Naive B cell (primary cell): ENCODE measurements around the gene AJM1. TPM values are rescaled to one million over a fixed set of nuclear protein-coding genes. Genes with fewer than 3 reads are reported as not detected.

Experiments used
- ATAC-seq, 2 donors: fragments of 150-1000 bp; cut with Tn5 transposase; 2 replicates each; pipeline ENCODE4 v1.10.0; 2021; ENCODE audit warnings: low read depth in 2 of 2, mild to moderate bottlenecking in 2 of 2, moderate library complexity in 2 of 2
- DNase-seq: peaks from one replicate; pipeline ENCODE4 v3.0.0; 2022
- H3K27ac Mint-ChIP-seq, 6 donors: one replicate each; pipeline ENCODE4 v1.8.0; 2020 to 2022; ENCODE audit warnings: mild to moderate bottlenecking in 6 of 6, mixed read lengths in 6 of 6, moderate library complexity in 5 of 6, inconsistent platforms in 2 of 6
- H3K27me3 Mint-ChIP-seq, 3 donors: one replicate each; pipeline ENCODE4 v1.8.0; 2021 to 2022; ENCODE audit warnings: mixed read lengths in 3 of 3, mild to moderate bottlenecking in 1 of 3
- H3K36me3 Mint-ChIP-seq, 2 donors: one replicate each; pipeline ENCODE4 v1.8.0; 2020 to 2022; ENCODE audit warnings: mixed read lengths in 2 of 2, inconsistent platforms in 1 of 2, mild to moderate bottlenecking in 1 of 2
- H3K4me1 Mint-ChIP-seq, 3 donors: one replicate each; pipeline ENCODE4 v1.8.0; 2020 to 2022; ENCODE audit warnings: mixed read lengths in 3 of 3, inconsistent platforms in 1 of 3, mild to moderate bottlenecking in 1 of 3, moderate library complexity in 1 of 3
- H3K4me3 Mint-ChIP-seq, 8 donors: one replicate each; pipeline ENCODE4 v1.8.0; 2020 to 2022; ENCODE audit warnings: mild to moderate bottlenecking in 8 of 8, mixed read lengths in 8 of 8, moderate library complexity in 8 of 8, inconsistent platforms in 2 of 8
- H3K9me3 Mint-ChIP-seq, 7 donors: one replicate each; pipeline ENCODE4 v1.8.0; 2020 to 2022; ENCODE audit warnings: mixed read lengths in 7 of 7, mild to moderate bottlenecking in 5 of 7, inconsistent platforms in 2 of 7, moderate library complexity in 1 of 7
- polyA plus RNA-seq, 6 donors: library from polyadenylated mRNA; unstranded; fragments of 300-500 nt; fragmentation: Illumina TruSeq; gene quantifications; one replicate each; pipeline ENCODE4 v1.2.3, GENCODE V29; 2021; ENCODE audit warnings: low read depth in 6 of 6

Gene AJM1
- polyA plus RNA-seq, 6 donors from 2014 or later, result 0.08 TPM; not detected in 5

DNA sequence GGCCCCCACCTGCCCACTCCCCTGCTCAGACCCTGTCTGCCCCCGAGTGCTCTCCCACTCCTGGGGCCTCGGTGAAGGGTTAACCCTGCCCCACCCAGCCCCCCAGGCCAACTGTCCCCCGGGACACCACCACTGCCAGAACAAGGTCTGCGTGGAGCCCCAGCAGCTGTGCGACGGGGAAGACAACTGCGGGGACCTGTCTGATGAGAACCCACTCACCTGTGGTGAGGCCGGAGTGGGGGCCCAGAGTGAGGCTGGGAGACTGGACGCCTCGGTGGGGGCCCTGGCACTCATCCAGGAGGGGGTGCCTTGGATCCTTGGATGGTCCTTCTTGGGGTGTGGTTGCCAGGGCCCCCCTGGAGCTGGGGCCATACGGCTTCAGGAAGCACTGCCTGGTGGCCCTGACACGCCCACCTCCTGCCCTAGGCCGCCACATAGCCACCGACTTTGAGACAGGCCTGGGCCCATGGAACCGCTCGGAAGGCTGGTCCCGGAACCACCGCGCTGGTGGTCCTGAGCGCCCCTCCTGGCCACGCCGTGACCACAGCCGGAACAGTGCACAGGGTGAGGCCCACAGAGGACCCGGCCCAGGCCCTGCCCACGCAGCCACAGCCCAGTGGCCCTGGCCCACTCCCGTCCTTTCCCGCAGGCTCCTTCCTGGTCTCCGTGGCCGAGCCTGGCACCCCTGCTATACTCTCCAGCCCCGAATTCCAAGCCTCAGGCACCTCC, 12.0 kb downstream of the AJM1 start:
- ATAC-seq, result no peak
- H3K36me3 Mint-ChIP-seq, result no peaks in the 10 kb centered on the region
- no peak overlapping the region for H3K27ac Mint-ChIP-seq
- H3K4me3 Mint-ChIP-seq, result no peak overlapping the region
- DNase-seq, result no peak
- no peaks in the 10 kb centered on the region for H3K9me3 Mint-ChIP-seq
- H3K4me1 Mint-ChIP-seq, result peaks cover 0 to 7% (median 5%) of the 10 kb centered on the region in 3 donors
- H3K27me3 Mint-ChIP-seq, result peaks cover 0 to under 1% (median 0%) of the 10 kb centered on the region in 3 donors

DNA sequence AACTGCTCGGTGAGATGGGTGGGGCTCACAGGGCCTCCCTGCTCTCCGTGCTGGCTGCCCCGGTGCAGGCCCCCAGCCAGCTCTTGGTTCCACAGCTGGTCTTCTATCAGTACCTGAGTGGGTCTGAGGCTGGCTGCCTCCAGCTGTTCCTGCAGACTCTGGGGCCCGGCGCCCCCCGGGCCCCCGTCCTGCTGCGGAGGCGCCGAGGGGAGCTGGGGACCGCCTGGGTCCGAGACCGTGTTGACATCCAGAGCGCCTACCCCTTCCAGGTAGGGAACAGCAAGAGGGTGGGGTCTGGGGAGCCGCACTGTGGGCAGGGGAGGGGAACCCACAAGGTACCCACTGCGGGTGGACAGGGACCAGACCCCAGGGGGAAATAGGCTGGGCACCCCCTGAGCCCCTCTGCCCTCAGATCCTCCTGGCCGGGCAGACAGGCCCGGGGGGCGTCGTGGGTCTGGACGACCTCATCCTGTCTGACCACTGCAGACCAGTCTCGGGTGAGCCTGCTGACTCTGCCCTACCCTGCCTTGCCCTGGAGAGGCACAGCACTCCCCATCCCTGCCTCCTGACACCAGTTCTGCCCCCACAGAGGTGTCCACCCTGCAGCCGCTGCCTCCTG, 12.7 kb downstream of the AJM1 start:
- no peak overlapping the region for H3K27ac Mint-ChIP-seq
- peaks cover 0 to 4% (median under 1%) of the 10 kb centered on the region in 3 donors for H3K4me1 Mint-ChIP-seq
- DNase-seq (no peak), ATAC-seq (no peak)
- H3K36me3 Mint-ChIP-seq, result no peaks in the 10 kb centered on the region
- no peaks in the 10 kb centered on the region for H3K9me3 Mint-ChIP-seq
- no peak overlapping the region for H3K4me3 Mint-ChIP-seq
- no peaks in the 10 kb centered on the region for H3K27me3 Mint-ChIP-seq

- Mint-ChIP-seq H3K4me1 (peaks cover 3 to 4% (median 3%) of the 10 kb centered on the region in 3 donors), H3K27me3 (no peaks in the 10 kb centered on the region), H3K9me3 (no peaks in the 10 kb centered on the region), H3K36me3 (no peaks in the 10 kb centered on the region), H3K27ac (no peak overlapping the region), H3K4me3 (no peak overlapping the region)
- no peak for ATAC-seq
- DNase-seq, result no peak
Measured at GRCh38 chr9:136855461-136856078, 13.3 kb downstream of the AJM1 start.

DNA sequence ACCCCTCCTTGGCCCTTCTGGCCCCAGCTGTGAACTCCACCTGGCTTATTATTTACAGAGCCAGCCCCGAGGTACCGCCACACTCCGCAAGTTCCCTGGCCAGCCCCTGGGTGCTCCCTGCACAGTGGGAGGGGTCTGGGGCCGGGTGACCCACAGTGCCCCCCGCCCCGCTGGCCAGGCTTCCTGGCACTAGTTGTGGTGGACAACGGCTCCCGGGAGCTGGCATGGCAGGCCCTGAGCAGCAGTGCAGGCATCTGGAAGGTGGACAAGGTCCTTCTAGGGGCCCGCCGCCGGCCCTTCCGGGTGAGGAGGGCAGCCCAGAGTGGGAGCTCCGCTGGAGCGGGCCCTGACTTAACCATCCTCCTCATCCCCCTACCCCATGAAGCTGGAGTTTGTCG, 13.8 kb downstream of the AJM1 start:
- H3K27ac Mint-ChIP-seq, result no peak overlapping the region
- peaks cover 3 to 7% (median 5%) of the 10 kb centered on the region in 3 donors for H3K4me1 Mint-ChIP-seq
- DNase-seq (no peak), ATAC-seq (no peak)
- H3K4me3 Mint-ChIP-seq, result no peak overlapping the region
- no peaks in the 10 kb centered on the region for H3K27me3 Mint-ChIP-seq
- H3K36me3 Mint-ChIP-seq, result no peaks in the 10 kb centered on the region
- no peaks in the 10 kb centered on the region for H3K9me3 Mint-ChIP-seq

GRCh38 chr9:136856541-136857141, 14.4 kb downstream of the AJM1 start:
- no peaks in the 10 kb centered on the region for H3K27me3 Mint-ChIP-seq
- H3K9me3 Mint-ChIP-seq, result no peaks in the 10 kb centered on the region
- no peaks in the 10 kb centered on the region for H3K36me3 Mint-ChIP-seq
- H3K27ac Mint-ChIP-seq, result no peak overlapping the region
- DNase-seq (no peak), ATAC-seq (no peak)
- no peak overlapping the region for H3K4me3 Mint-ChIP-seq
- H3K4me1 Mint-ChIP-seq, result peaks cover 3 to 7% (median 5%) of the 10 kb centered on the region in 3 donors

DNA sequence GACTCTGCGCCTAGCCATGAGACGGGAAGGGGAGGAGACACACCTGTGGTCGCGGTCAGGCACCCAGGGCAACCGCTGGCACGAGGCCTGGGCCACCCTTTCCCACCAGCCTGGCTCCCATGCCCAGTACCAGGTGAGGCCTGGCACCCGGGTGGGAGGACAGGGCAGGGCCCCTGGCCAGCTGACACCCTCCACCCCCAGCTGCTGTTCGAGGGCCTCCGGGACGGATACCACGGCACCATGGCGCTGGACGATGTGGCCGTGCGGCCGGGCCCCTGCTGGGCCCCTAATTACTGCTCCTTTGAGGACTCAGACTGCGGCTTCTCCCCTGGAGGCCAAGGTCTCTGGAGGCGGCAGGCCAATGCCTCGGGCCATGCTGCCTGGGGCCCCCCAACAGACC, 14.9 kb downstream of the AJM1 start:
- ATAC-seq (no peak), DNase-seq (no peak)
- H3K27ac Mint-ChIP-seq, result no peak overlapping the region
- H3K27me3 Mint-ChIP-seq, result no peaks in the 10 kb centered on the region
- H3K9me3 Mint-ChIP-seq, result no peaks in the 10 kb centered on the region
- H3K36me3 Mint-ChIP-seq, result no peaks in the 10 kb centered on the region
- H3K4me1 Mint-ChIP-seq, result peaks cover 3 to 7% (median 5%) of the 10 kb centered on the region in 3 donors
- no peak overlapping the region for H3K4me3 Mint-ChIP-seq

DNA sequence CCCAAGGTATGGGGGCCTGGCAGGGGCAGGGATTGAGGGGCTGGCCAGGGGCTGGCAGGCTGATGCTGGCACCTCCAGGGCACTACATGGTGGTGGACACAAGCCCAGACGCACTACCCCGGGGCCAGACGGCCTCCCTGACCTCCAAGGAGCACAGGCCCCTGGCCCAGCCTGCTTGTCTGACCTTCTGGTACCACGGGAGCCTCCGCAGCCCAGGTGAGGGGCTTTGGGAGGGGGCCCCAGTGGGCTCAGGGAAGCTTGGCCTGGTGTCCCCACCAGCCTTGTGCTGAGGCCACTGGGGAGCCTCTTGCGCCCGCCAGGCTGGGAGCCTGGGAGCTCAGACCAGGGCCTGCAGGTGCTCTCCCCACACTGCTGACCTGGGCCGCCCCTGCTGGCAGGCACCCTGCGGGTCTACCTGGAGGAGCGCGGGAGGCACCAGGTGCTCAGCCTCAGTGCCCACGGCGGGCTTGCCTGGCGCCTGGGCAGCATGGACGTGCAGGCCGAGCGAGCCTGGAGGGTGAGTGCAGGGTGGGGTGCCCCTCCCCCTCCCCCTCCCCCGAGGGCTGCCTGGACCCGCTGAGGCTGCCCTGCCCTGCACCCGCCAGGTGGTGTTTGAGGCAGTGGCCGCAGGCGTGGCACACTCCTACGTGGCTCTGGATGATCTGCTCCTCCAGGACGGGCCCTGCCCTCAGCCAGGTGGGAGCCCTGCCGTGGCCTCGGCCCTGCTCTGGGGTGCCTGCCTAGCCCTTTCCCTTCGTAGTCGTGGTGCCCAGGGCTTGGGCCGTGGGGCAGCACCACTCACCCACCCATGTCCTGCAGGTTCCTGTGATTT, 15.5 kb downstream of the AJM1 start:
- Mint-ChIP-seq H3K27ac (no peak overlapping the region), H3K27me3 (no peaks in the 10 kb centered on the region), H3K4me1 (peaks cover 3 to 7% (median 5%) of the 10 kb centered on the region in 3 donors), H3K4me3 (no peak overlapping the region), H3K36me3 (no peaks in the 10 kb centered on the region), H3K9me3 (no peaks in the 10 kb centered on the region)
- DNase-seq (no peak), ATAC-seq (no peak)

DNA sequence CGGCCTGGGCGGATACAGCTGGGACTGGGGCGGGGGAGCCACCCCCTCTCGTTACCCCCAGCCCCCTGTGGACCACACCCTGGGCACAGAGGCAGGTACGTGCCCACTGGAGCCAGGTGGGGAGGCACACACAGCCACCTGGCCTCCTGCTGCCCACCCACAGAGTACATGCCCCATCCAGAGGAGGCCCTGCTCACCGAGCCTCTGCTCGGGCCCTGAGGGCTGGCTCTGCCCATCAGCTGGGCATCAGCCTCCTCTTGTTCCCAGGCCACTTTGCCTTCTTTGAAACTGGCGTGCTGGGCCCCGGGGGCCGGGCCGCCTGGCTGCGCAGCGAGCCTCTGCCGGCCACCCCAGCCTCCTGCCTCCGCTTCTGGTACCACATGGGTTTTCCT, 16.2 kb downstream of the AJM1 start:
- H3K4me3 Mint-ChIP-seq, result no peak overlapping the region
- no peaks in the 10 kb centered on the region for H3K27me3 Mint-ChIP-seq
- no peaks in the 10 kb centered on the region for H3K36me3 Mint-ChIP-seq
- H3K4me1 Mint-ChIP-seq, result peaks cover 3 to 8% (median 5%) of the 10 kb centered on the region in 3 donors
- H3K27ac Mint-ChIP-seq, result no peak overlapping the region
- DNase-seq (no peak), ATAC-seq (no peak)
- H3K9me3 Mint-ChIP-seq, result no peaks in the 10 kb centered on the region

- ATAC-seq (no peak), DNase-seq (no peak)
- H3K27ac Mint-ChIP-seq, result peak overlapping the region in 1 of 6 donors; percentile 29
- no peaks in the 10 kb centered on the region for H3K36me3 Mint-ChIP-seq
- no peaks in the 10 kb centered on the region for H3K27me3 Mint-ChIP-seq
- no peaks in the 10 kb centered on the region for H3K9me3 Mint-ChIP-seq
- H3K4me1 Mint-ChIP-seq, result peaks cover 3 to 13% (median 9%) of the 10 kb centered on the region in 3 donors
- H3K4me3 Mint-ChIP-seq, result no peak overlapping the region
Measured at GRCh38 chr9:136858844-136859757, 16.8 kb downstream of the AJM1 start.

DNA sequence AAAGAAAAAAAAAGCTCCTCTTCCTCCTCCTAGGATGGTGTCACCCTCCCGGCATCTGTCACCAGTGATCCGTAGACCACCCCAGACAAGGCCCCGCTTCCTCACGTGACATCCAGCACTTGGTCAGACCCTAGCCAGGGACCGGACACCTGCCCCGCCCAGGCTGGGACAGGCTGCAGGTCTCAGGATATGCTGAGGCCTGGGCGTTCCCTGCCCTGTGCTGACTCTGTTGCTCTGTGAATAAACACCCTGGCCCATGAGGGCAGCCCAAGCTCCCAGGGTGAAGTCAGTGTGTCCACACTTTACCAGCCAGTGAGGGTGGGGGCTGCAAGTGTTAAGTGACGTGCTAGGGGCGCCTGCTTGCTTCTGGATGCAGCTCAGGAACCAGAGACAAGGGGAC, 18.3 kb downstream of the AJM1 start:
- H3K36me3 Mint-ChIP-seq, result no peaks in the 10 kb centered on the region
- H3K27ac Mint-ChIP-seq, result no peak overlapping the region
- H3K4me3 Mint-ChIP-seq, result peak overlapping the region in 1 of 8 donors; percentile 15
- H3K27me3 Mint-ChIP-seq, result no peaks in the 10 kb centered on the region
- no peaks in the 10 kb centered on the region for H3K9me3 Mint-ChIP-seq
- H3K4me1 Mint-ChIP-seq, result peaks cover 9 to 22% (median 21%) of the 10 kb centered on the region in 3 donors
- no peak for DNase-seq
- no peak for ATAC-seq

GRCh38 chr9:136860933-136861873, 18.9 kb downstream of the AJM1 start:
- H3K36me3 Mint-ChIP-seq, result no peaks in the 10 kb centered on the region
- no peaks in the 10 kb centered on the region for H3K9me3 Mint-ChIP-seq
- no peak overlapping the region for H3K4me3 Mint-ChIP-seq
- no peak overlapping the region for H3K27ac Mint-ChIP-seq
- no peak for DNase-seq
- no peaks in the 10 kb centered on the region for H3K27me3 Mint-ChIP-seq
- H3K4me1 Mint-ChIP-seq, result peaks cover 10 to 22% (median 22%) of the 10 kb centered on the region in 3 donors
- ATAC-seq, result no peak
